ENCODE results near the gene CYB5R3.
"Not testable (repeated sequence)": the region's sequence is repeated elsewhere in the genome, so short reads cannot be mapped to it uniquely, and the experiment has no call there.

CYB5R3 gene

GRCh38 chr22:42577623-42578240, 71.5 kb downstream of the CYB5R3 start:
- no peaks in the 10 kb centered on the region for H3K9me3 Mint-ChIP-seq
- peaks cover 12% of the 10 kb centered on the region for H3K4me1 Mint-ChIP-seq
- TF ChIP-seq CTCF (IDR thresholded peaks at IDR 0.05; ENCODE audit: unreplicated experiment in 3 of 3) = no peak
- H3K27ac Mint-ChIP-seq = no peak overlapping the region
- peaks cover 3% of the 10 kb centered on the region for H3K27me3 Mint-ChIP-seq (ENCODE audit: low read depth)
- H3K4me3 Mint-ChIP-seq = no peak overlapping the region
- H3K36me3 Mint-ChIP-seq (ENCODE audit: low read depth) = peaks cover 8% of the 10 kb centered on the region

- H3K4me1 Mint-ChIP-seq; H3K4me3 Mint-ChIP-seq; H3K9me3 Mint-ChIP-seq; H3K27ac Mint-ChIP-seq; H3K36me3 Mint-ChIP-seq (ENCODE audit: low read depth); H3K27me3 Mint-ChIP-seq (ENCODE audit: low read depth): not testable (repeated sequence)
These were observed 72.1 kb downstream of the CYB5R3 start for GRCh38 chr22:42577141-42577540.

GRCh38 chr22:42575996-42576574, 73.1 kb downstream of the CYB5R3 start:
- H3K36me3 Mint-ChIP-seq (ENCODE audit: low read depth); H3K27me3 Mint-ChIP-seq (ENCODE audit: low read depth): not testable (repeated sequence)

GRCh38 chr22:42574468-42574867, 74.7 kb downstream of the CYB5R3 start:
- H3K4me3 Mint-ChIP-seq; H3K9me3 Mint-ChIP-seq; H3K4me1 Mint-ChIP-seq; H3K27ac Mint-ChIP-seq; H3K27me3 Mint-ChIP-seq (ENCODE audit: low read depth): not testable (repeated sequence)
- H3K36me3 Mint-ChIP-seq (ENCODE audit: low read depth) = peaks cover 16% of the 10 kb centered on the region

More at GRCh38 chr22:42575996-42576574, 73.1 kb downstream of the CYB5R3 start:
- not testable (repeated sequence) for H3K4me3 Mint-ChIP-seq, H3K9me3 Mint-ChIP-seq, H3K4me1 Mint-ChIP-seq, H3K27ac Mint-ChIP-seq

GRCh38 chr22:42574046-42574445, 75.1 kb downstream of the CYB5R3 start:
- H3K27me3 Mint-ChIP-seq (ENCODE audit: low read depth) = not testable (repeated sequence)

GRCh38 chr22:42571068-42571467, 78.1 kb downstream of the CYB5R3 start:
- not testable (repeated sequence) for H3K4me1 Mint-ChIP-seq; H3K27ac Mint-ChIP-seq; H3K9me3 Mint-ChIP-seq; H3K27me3 Mint-ChIP-seq (ENCODE audit: low read depth); H3K4me3 Mint-ChIP-seq
- H3K36me3 Mint-ChIP-seq (ENCODE audit: low read depth) = peaks cover 16% of the 10 kb centered on the region

More at GRCh38 chr22:42574046-42574445, 75.1 kb downstream of the CYB5R3 start:
- H3K4me1 Mint-ChIP-seq, H3K4me3 Mint-ChIP-seq, H3K9me3 Mint-ChIP-seq, H3K27ac Mint-ChIP-seq: not testable (repeated sequence)
- peaks cover 16% of the 10 kb centered on the region for H3K36me3 Mint-ChIP-seq (ENCODE audit: low read depth)

- not testable (repeated sequence) for H3K27me3 Mint-ChIP-seq (ENCODE audit: low read depth); H3K27ac Mint-ChIP-seq; H3K4me3 Mint-ChIP-seq; H3K9me3 Mint-ChIP-seq; H3K4me1 Mint-ChIP-seq
- H3K36me3 Mint-ChIP-seq (ENCODE audit: low read depth) = peaks cover 19% of the 10 kb centered on the region
These were observed 78.6 kb downstream of the CYB5R3 start for GRCh38 chr22:42570580-42570979.

GRCh38 chr22:42567950-42568349, 81.2 kb downstream of the CYB5R3 start:
- H3K4me3 Mint-ChIP-seq; H3K9me3 Mint-ChIP-seq; H3K27ac Mint-ChIP-seq; H3K27me3 Mint-ChIP-seq (ENCODE audit: low read depth); H3K4me1 Mint-ChIP-seq: not testable (repeated sequence)
- peaks cover 22% of the 10 kb centered on the region for H3K36me3 Mint-ChIP-seq (ENCODE audit: low read depth)

Data from nephron (organoid).